ENCODE data around the gene MORF4L2.
"Not testable (repeated sequence)": the region's sequence is repeated elsewhere in the genome, so short reads cannot be mapped to it uniquely, and the experiment has no call there.

The MORF4L2 gene

GRCh38 chrX:103658681-103659433 is 27.6 kb downstream of the MORF4L2 start:
- no peak for TF ChIP-seq CTCF (IDR thresholded peaks at IDR 0.05; ENCODE audit: low read depth, low read length)
- no peak overlapping the region for H3K4me3 ChIP-seq (ENCODE audit: low read depth, low read length)

GRCh38 chrX:103657066-103657465 is 29.4 kb downstream of the MORF4L2 start:
- not testable (repeated sequence) for H3K4me3 ChIP-seq (ENCODE audit: low read depth, low read length)

- H3K4me3 ChIP-seq (ENCODE audit: low read depth, low read length) = no peak overlapping the region
- no peak for TF ChIP-seq CTCF (IDR thresholded peaks at IDR 0.05; ENCODE audit: low read depth, low read length)
Observed at GRCh38 chrX:103656617-103657016, 29.9 kb downstream of the MORF4L2 start.

GRCh38 chrX:103655230-103656000 is 31.1 kb downstream of the MORF4L2 start:
- not testable (repeated sequence) for H3K4me3 ChIP-seq (ENCODE audit: low read depth, low read length)

- H3K4me3 ChIP-seq (ENCODE audit: low read depth, low read length) = no peak overlapping the region
- TF ChIP-seq CTCF (IDR thresholded peaks at IDR 0.05; ENCODE audit: low read depth, low read length) = no peak
Observed at GRCh38 chrX:103651151-103651773, 35.2 kb downstream of the MORF4L2 start.

GRCh38 chrX:103647630-103648029 is 38.9 kb downstream of the MORF4L2 start:
- TF ChIP-seq CTCF (IDR thresholded peaks at IDR 0.05; ENCODE audit: low read depth, low read length) = no peak
- no peak overlapping the region for H3K4me3 ChIP-seq (ENCODE audit: low read depth, low read length)

- TF ChIP-seq CTCF (IDR thresholded peaks at IDR 0.05; ENCODE audit: low read depth, low read length) = no peak
Observed at GRCh38 chrX:103644125-103644524, 42.4 kb downstream of the MORF4L2 start.

More at GRCh38 chrX:103644125-103644524, 42.4 kb downstream of the MORF4L2 start:
- no peak overlapping the region for H3K4me3 ChIP-seq (ENCODE audit: low read depth, low read length)

All from WI38 (cell line).